Transverse colon (tissue), 4 donors: ENCODE data around the gene FILIP1L. TPM values are rescaled to one million over a fixed set of nuclear protein-coding genes. Genes with fewer than 3 reads are reported as not detected.

Experiments
- DNase-seq: peaks from one replicate; pipeline ENCODE4 v3.0.0-alpha.2; 2019
- H3K27ac ChIP-seq, 4 donors: fragments of 200-600 bp; sonication (generic); 2 replicates each; pipeline ENCODE4 v1.5.1; 2016 to 2018; ENCODE audit warnings: inconsistent platforms in 4 of 4
- H3K27me3 ChIP-seq: fragments of 200-600 bp; sonication (generic); 2 replicates; pipeline ENCODE4 v1.5.1; 2017; ENCODE audit warnings: inconsistent platforms
- H3K36me3 ChIP-seq, 4 donors: fragments of 200-600 bp; sonication (generic); 2 replicates each; pipeline ENCODE4 v1.5.1; 2017 to 2019; ENCODE audit warnings: inconsistent platforms in 4 of 4
- H3K4me1 ChIP-seq, 4 donors: fragments of 200-600 bp; sonication (generic); 2 replicates each; pipeline ENCODE4 v1.5.1; 2017 to 2020; ENCODE audit warnings: inconsistent platforms in 4 of 4
- H3K4me3 ChIP-seq, 4 donors: fragments of 200-600 bp; sonication (generic); 1 replicate in 1 of 4; 2 replicates in 3 of 4; pipeline versions ENCODE4 v1.5.1 to v1.6.1; 2017 to 2019; ENCODE audit warnings: inconsistent platforms in 4 of 4
- H3K9me3 ChIP-seq, 2 donors: fragments of 200-600 bp; sonication (generic); 2 replicates each; pipeline ENCODE4 v1.5.1; 2017 to 2019; ENCODE audit warnings: inconsistent platforms in 2 of 2
- CTCF ChIP-seq, 5 experiments: fragments of 200-600 bp in 3 of 5; fragments of 450-650 bp in 2 of 5; sonication (generic) in 3 of 5; IDR thresholded peaks; 1 replicate in 2 of 5; 2 replicates in 3 of 5; pipeline ENCODE4 v1.5.1; 2016 to 2017; ENCODE audit warnings: antibody characterized with exemption in 5 of 5, inconsistent platforms in 3 of 5, mild to moderate bottlenecking in 2 of 5, moderate library complexity in 1 of 5
- EP300 ChIP-seq: sonication (generic); formaldehyde crosslinking; IDR thresholded peaks from one replicate; pipeline ENCODE4 v1.6.1; 2017; ENCODE audit warnings: antibody characterized with exemption, low read depth
- POLR2A ChIP-seq: fragments of 450-650 bp; IDR thresholded peaks from one replicate; pipeline ENCODE4 v1.6.1; 2016; ENCODE audit warnings: antibody characterized with exemption, mild to moderate bottlenecking, moderate library complexity
- POLR2AphosphoS5 ChIP-seq, 3 donors: sonication (generic); formaldehyde crosslinking; IDR thresholded peaks; one replicate each; pipeline ENCODE4 v1.6.1; 2016; ENCODE audit warnings: antibody characterized with exemption in 3 of 3
- WGBS, 2 donors: methylation state at CpG; one replicate each; pipeline ENCODE4 v1.1.5; 2018; ENCODE audit warnings: low coverage in 1 of 2; 5-methylcytosine and 5-hydroxymethylcytosine counted together
- in situ Hi-C, 4 donors: fragments of 200-750 bp; cut with MboI; loops; one replicate each; pipeline versions ENCODE4 v1.15.0 to v1.15.1; 2017; ENCODE audit warnings: low sequenced_read_pairs in 3 of 4, low pct_ligation_motif_present in 1 of 4, low pct_unique_long_range_greater_than_20kb in 1 of 4
- intact Hi-C: fragments of 100-400 bp; cut with DNase I; formaldehyde crosslinking; loops from one replicate; pipeline ENCODE4 v1.15.1; 2023; ENCODE audit warnings: low total_unique reads
- total RNA-seq, 4 donors: library from RNA; depleted of rRNA; stranded (reverse); fragments of >200 nt; gene quantifications; one replicate each; pipeline ENCODE4 v1.1.0, GENCODE V29; 2016

The FILIP1L gene
- total RNA-seq, 4 donors from 2014 or later, result 12.3 to 38.2 (median 26.9) TPM

GRCh38 chr3:99927671-99928457, 186.4 kb downstream of the FILIP1L start:
- intact Hi-C loops (no loop called here), in situ Hi-C loops (no loop called here)
- Histone ChIP-seq H3K27me3 (no peaks in the 10 kb centered on the region), H3K27ac (peak overlapping the region; percentile 68 to 74 (median 71)), H3K4me1 (peaks cover 4 to 26% (median 11%) of the 10 kb centered on the region in 4 donors), H3K9me3 (no peaks in the 10 kb centered on the region), H3K36me3 (no peaks in the 10 kb centered on the region), H3K4me3 (no peak overlapping the region)
- TF ChIP-seq POLR2AphosphoS5 (IDR thresholded peaks at IDR 0.05) (no peak), CTCF (IDR thresholded peaks at IDR 0.05) (no peak), EP300 (no peak)
- WGBS, 2 donors, result 71 to 85% methylated on average over 7 of the region's 7 CpGs
- no peak for DNase-seq

GRCh38 chr3:99925584-99926230, 188.6 kb downstream of the FILIP1L start:
- H3K4me3 ChIP-seq, result no peak overlapping the region
- H3K9me3 ChIP-seq, result no peaks in the 10 kb centered on the region
- peak; percentile 31 for DNase-seq
- in situ Hi-C loops, result no loop called here
- intact Hi-C loops, result no loop called here
- peak overlapping the region; percentile 1 to 51 (median 26) for H3K27ac ChIP-seq
- no peaks in the 10 kb centered on the region for H3K36me3 ChIP-seq
- no peaks in the 10 kb centered on the region for H3K27me3 ChIP-seq
- whole genome bisulfite sequencing, 2 donors, result 33 to 46% methylated on average over 3 to 4 of the region's 4 CpGs
- no peak for TF ChIP-seq EP300
- TF ChIP-seq POLR2AphosphoS5 (IDR thresholded peaks at IDR 0.05), result peak in 2 of 3 donors; percentile 9 to 34
- H3K4me1 ChIP-seq, result peaks cover 4 to 45% (median 20%) of the 10 kb centered on the region in 4 donors

GRCh38 chr3:99923873-99924272, 190.4 kb downstream of the FILIP1L start:
- no peak overlapping the region for H3K27ac ChIP-seq
- H3K4me3 ChIP-seq, result no peak overlapping the region
- no peak for DNase-seq
- no peaks in the 10 kb centered on the region for H3K36me3 ChIP-seq
- intact Hi-C loops, result no loop called here
- no peak for TF ChIP-seq CTCF (IDR thresholded peaks at IDR 0.05)
- no peak for TF ChIP-seq POLR2AphosphoS5 (IDR thresholded peaks at IDR 0.05)
- TF ChIP-seq POLR2A, result no peak
- no peak for TF ChIP-seq EP300
- no peaks in the 10 kb centered on the region for H3K27me3 ChIP-seq
- peaks cover 4 to 50% (median 31%) of the 10 kb centered on the region in 4 donors for H3K4me1 ChIP-seq
- in situ Hi-C loops, result no loop called here
- H3K9me3 ChIP-seq, result no peaks in the 10 kb centered on the region

GRCh38 chr3:99921986-99922385, 192.3 kb downstream of the FILIP1L start:
- Histone ChIP-seq H3K4me1 (peaks cover 0 to 57% (median 29%) of the 10 kb centered on the region in 4 donors), H3K36me3 (no peaks in the 10 kb centered on the region), H3K27me3 (no peaks in the 10 kb centered on the region), H3K4me3 (no peak overlapping the region), H3K9me3 (no peaks in the 10 kb centered on the region), H3K27ac (peak overlapping the region; percentile 67 to 82 (median 80))
- intact Hi-C loops (no loop called here), in situ Hi-C loops (no loop called here)
- TF ChIP-seq CTCF (IDR thresholded peaks at IDR 0.05), result no peak
- TF ChIP-seq EP300, result no peak
- DNase-seq, result no peak
- WGBS, 2 donors, result 95 to 100% methylated on average over 1 of the region's 1 CpG
